Right atrium auricular region (tissue), 2 donors: ENCODE results near the gene DCANP1. TPM values are rescaled to one million over a fixed set of nuclear protein-coding genes. Genes with fewer than 3 reads are reported as not detected.

Source experiments
- DNase-seq: peaks from one replicate; pipeline ENCODE4 v3.0.0-alpha.2; 2019; ENCODE audit warnings: low spot score
- H3K27ac ChIP-seq, 2 donors: fragments of 200-600 bp; sonication (generic); 1 replicate in 1 of 2; 2 replicates in 1 of 2; pipeline ENCODE4 v1.5.1; 2016 to 2019
- H3K27me3 ChIP-seq, 2 donors: fragments of 200-600 bp; sonication (generic); one replicate each; pipeline versions ENCODE4 v1.5.1 to v1.6.0; 2017 to 2019
- H3K36me3 ChIP-seq: fragments of 200-600 bp; sonication (generic); one replicate; pipeline ENCODE4 v1.5.1; 2016
- H3K4me1 ChIP-seq, 2 donors: fragments of 200-600 bp; sonication (generic); one replicate each; pipeline versions ENCODE4 v1.5.1 to v1.6.0; 2017 to 2019
- H3K4me3 ChIP-seq, 2 donors: fragments of 200-600 bp; sonication (generic); 1 replicate in 1 of 2; 2 replicates in 1 of 2; pipeline ENCODE4 v1.5.1; 2017 to 2019; ENCODE audit warnings: mild to moderate bottlenecking in 1 of 2, moderate library complexity in 1 of 2
- H3K9me3 ChIP-seq, 2 donors: fragments of 200-600 bp; sonication (generic); one replicate each; pipeline ENCODE4 v1.5.1; 2019
- CTCF ChIP-seq, 2 donors: fragments of 200-600 bp; sonication (generic); IDR thresholded peaks; one replicate each; pipeline ENCODE4 v1.5.1; 2019; ENCODE audit warnings: antibody characterized with exemption in 2 of 2
- total RNA-seq, 2 donors: library from RNA; depleted of rRNA; stranded (reverse); fragments of >200 nt; gene quantifications; one replicate each; pipeline ENCODE4 v1.1.0, GENCODE V29; 2016

DCANP1 gene
- total RNA-seq, 2 donors from 2014 or later: not detected

GRCh38 chr5:135476615-135477581 is 29.8 kb upstream of the DCANP1 start:
- no peaks in the 10 kb centered on the region for H3K27me3 ChIP-seq

DNA sequence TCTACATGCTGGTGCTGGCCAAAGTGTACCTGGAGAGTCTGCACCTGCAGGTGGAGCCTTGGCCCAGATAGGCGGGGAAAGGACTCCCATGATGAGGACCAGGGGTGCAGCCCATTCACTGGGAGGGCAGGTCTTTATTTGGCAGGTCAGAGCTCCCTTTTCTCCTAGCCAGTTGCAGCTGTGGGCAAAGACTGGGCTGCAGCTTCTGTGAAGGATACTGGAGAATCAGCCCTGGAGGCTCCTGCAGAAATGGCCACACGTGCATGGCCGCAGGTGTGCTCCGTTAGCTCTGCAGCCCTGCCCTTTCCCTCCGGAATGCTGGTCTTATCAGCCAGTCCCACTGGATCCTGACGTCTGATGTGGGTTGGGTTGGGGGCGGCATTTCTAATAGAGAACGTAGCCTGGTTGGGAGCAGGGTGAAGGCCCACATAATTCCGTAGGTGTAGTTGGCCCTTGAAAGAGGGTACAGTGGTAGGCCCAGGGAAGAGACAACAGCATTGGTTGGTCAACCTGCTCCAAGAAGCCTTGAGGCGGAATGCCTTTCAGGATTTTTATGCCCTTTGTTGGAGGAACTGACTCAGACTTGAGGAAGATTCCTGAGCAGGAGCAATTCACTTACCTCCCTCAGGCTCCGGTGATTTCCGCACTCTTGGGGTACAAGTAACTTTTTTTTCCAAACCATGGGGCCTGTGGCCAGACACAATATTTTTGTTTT is 27.0 kb upstream of the DCANP1 start:
- no peaks in the 10 kb centered on the region for H3K9me3 ChIP-seq
- no peaks in the 10 kb centered on the region for H3K36me3 ChIP-seq
- H3K4me1 ChIP-seq: no peaks in the 10 kb centered on the region
- no peak for TF ChIP-seq CTCF (IDR thresholded peaks at IDR 0.05)
- no peak overlapping the region for H3K27ac ChIP-seq
- no peaks in the 10 kb centered on the region for H3K27me3 ChIP-seq
- DNase-seq: no peak
- H3K4me3 ChIP-seq: no peak overlapping the region

More at GRCh38 chr5:135476615-135477581, 29.8 kb upstream of the DCANP1 start:
- Histone ChIP-seq H3K9me3 (no peaks in the 10 kb centered on the region), H3K36me3 (no peaks in the 10 kb centered on the region), H3K4me1 (no peaks in the 10 kb centered on the region), H3K27ac (no peak overlapping the region), H3K4me3 (no peak overlapping the region)
- no peak for DNase-seq
- no peak for TF ChIP-seq CTCF (IDR thresholded peaks at IDR 0.05)

DNA sequence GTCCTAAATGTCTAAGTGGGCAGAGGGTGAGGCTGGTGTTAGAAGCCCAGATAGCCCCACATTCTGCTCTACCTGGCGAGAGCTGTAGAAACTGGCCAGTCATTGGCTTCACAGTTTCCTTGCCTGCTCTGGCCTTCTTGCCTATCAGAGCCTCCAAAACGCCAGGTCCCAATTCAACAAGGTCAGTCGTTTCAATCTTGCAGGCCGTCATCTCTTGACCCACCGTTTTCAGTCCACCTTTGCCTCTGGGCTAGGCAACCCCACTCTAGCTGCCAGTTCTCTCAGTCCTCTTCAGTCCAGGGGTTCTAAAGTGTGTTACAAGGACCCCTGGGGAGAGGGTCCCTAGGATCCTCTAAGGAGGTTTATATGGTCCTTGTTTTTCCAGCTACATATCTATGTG is 25.0 kb upstream of the DCANP1 start:
- H3K4me1 ChIP-seq: no peaks in the 10 kb centered on the region
- no peak for TF ChIP-seq CTCF (IDR thresholded peaks at IDR 0.05)
- no peak overlapping the region for H3K27ac ChIP-seq
- no peaks in the 10 kb centered on the region for H3K9me3 ChIP-seq
- no peaks in the 10 kb centered on the region for H3K27me3 ChIP-seq
- H3K4me3 ChIP-seq: no peak overlapping the region
- no peak for DNase-seq
- H3K36me3 ChIP-seq: no peaks in the 10 kb centered on the region

DNA sequence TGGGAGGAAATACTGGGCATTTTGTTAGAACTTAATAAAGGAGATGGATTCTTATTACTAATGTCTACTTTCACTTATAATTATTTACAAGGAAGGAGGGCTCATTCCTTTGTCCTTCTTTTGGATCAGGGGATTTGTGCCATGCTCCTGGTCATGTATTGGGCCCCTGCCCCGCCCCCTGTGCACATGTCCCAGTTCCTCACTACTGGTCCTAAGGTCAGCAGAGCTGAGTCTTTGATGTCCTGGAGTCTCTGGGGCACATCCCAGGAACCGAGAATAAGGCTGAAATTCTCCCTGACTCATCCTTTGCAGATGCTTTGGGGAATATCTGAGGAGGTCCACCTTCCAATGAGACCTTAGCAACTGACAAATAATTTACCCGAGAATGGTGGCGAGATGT is 24.6 kb upstream of the DCANP1 start:
- H3K4me3 ChIP-seq: no peak overlapping the region
- no peak for DNase-seq

GRCh38 chr5:135469911-135470310 is 22.8 kb upstream of the DCANP1 start:
- H3K27me3 ChIP-seq: no peaks in the 10 kb centered on the region
- TF ChIP-seq CTCF (IDR thresholded peaks at IDR 0.05): no peak
- H3K9me3 ChIP-seq: no peaks in the 10 kb centered on the region
- no peak overlapping the region for H3K27ac ChIP-seq
- H3K4me1 ChIP-seq: peaks cover 0 to 10% of the 10 kb centered on the region in 2 donors
- DNase-seq: no peak
- no peaks in the 10 kb centered on the region for H3K36me3 ChIP-seq
- no peak overlapping the region for H3K4me3 ChIP-seq

More for the DNA sequence above, 24.6 kb upstream of the DCANP1 start:
- Histone ChIP-seq H3K36me3 (no peaks in the 10 kb centered on the region), H3K4me1 (peaks cover 0 to 3% of the 10 kb centered on the region in 2 donors), H3K9me3 (no peaks in the 10 kb centered on the region), H3K27me3 (no peaks in the 10 kb centered on the region), H3K27ac (no peak overlapping the region)
- TF ChIP-seq CTCF (IDR thresholded peaks at IDR 0.05): no peak
